Measurements from ENCODE around the gene CLEC1A.
"Not testable (repeated sequence)": the region's sequence is repeated elsewhere in the genome, so short reads cannot be mapped to it uniquely, and the experiment has no call there.

CLEC1A gene

GRCh38 chr12:10033783-10034545, 64.8 kb downstream of the CLEC1A start:
- DNase-seq: no peak

GRCh38 chr12:10031771-10032175, 67.0 kb downstream of the CLEC1A start:
- DNase-seq: no peak

DNA sequence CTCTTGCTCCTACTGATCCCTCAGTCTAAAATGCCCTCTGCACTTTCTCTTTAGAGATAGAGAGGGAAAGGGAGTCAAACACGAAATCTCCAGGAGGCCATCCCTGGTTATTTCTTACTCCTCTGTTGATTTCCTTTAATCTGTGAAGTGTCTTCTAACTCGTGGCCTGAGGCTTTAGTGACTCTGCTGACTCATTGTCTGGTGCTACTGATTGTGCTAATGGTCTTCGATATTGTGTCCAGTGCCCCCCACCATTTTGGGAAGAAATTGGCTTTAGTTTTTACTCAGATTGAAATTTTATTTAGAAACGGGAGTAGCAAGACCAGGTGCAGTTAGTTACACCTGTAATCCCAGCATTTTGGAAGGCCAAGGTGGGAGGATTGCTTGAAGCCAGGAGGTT, 67.5 kb downstream of the CLEC1A start:
- DNase-seq: no peak

DNA sequence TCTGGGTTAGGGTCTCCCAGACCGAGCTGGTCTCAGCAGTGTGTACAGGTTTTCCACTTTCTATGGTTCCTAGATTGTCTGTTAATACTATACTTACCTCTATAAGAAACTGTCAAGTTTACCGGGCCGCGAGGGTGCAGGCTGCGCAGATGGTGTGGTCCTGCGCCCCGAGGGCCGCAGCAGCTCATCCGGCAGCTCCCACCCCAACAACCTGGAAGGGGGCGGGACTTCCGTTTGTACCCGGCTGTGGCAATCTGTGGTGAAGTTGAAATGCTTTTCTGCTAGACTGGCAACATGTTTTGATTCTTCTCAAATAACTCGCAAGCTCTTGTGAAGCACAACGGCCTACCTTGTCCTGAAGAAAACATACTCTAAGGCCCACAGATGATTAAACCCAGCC, 68.3 kb downstream of the CLEC1A start, which contains the start of gene CLEC9A:
Gene CLEC9A, plus strand, starts transcription at position 237 of the 400 bp plus-strand sequence. CDS start 22,006 bp downstream, outside the sequence.
- DNase-seq: no peak

DNA sequence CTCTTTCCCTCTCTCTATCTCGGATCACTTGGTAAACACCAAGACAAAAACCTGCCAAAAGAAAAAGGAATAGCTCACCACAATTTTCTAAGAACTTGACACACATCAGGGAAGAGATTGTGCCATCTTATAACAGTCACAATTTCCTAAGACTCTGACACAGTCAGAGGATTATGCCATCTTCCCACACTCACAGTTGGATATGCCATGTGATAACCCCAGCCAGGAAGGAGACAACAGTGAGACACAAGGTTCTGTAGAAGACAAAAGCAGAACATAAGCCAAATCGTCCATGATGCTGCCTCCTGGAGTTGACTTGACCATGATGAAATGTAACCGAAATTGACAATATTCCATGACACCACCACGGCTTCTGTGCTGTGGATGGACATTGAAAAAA, 71.1 kb downstream of the CLEC1A start:
- DNase-seq: no peak

DNA sequence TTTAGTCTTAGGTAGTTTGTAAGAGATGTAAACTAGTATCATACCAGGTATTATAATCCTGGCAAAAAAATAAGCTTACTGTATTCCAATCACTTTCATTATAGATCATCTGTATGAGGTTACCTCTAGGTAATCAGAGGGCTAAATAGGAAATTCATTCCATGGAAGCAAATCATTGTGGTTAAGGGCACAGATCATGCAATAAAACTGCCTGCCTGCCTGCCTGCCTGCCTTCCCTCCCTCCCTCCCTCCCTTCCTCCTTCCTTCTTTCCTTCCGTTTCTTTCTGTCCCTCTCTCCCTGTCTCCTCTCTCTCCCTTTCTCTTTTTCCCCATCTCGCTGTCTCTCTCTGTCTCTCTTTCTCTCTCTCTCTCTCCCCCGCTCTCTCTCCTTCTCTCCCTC, 71.5 kb downstream of the CLEC1A start:
- no peak for DNase-seq

GRCh38 chr12:10026666-10027065, 72.1 kb downstream of the CLEC1A start:
- DNase-seq: not testable (repeated sequence)

- DNase-seq: no peak
These were observed 73.5 kb downstream of the CLEC1A start for GRCh38 chr12:10025236-10025635.

- DNase-seq: no peak
These were observed 77.4 kb downstream of the CLEC1A start for GRCh38 chr12:10021342-10021741.
